H1 (cell line): ENCODE measurements around the gene TUBGCP5. TPM values are rescaled to one million over a fixed set of nuclear protein-coding genes. Genes with fewer than 3 reads are reported as not detected.

Experiments used
- CTCF ChIA-PET: fragments of 300-600 bp; sonication (Branson Sonifier 250); formaldehyde crosslinking; loops from one replicate; lab custom pipeline; 2021; ENCODE audit not compliant: partially characterized antibody; lab: Charles Lee
- POLR2A ChIA-PET: fragments of 300-600 bp; sonication (Branson Sonifier 250); formaldehyde crosslinking; loops from one replicate; lab custom pipeline; 2021; ENCODE audit warnings: inconsistent platforms; ENCODE audit not compliant: partially characterized antibody; lab: Charles Lee
- DNase-seq, 2 experiments: peaks; one replicate each; pipeline versions ENCODE4 v3.0.0 to v3.0.0-alpha.2; 2010 to 2022; ENCODE audit warnings: low spot score in 2 of 2, low read depth in 1 of 2, mixed read lengths in 1 of 2
- FAIRE-seq: peaks from 2 replicates; lab custom pipeline; 2011; peaks lifted over from hg19 to GRCh38; lab: Jason Lieb, UNC
- H2AFZ ChIP-seq: 2 replicates; pipeline ENCODE4 v1.8.1; 2012; ENCODE audit warnings: low read length, inconsistent platforms
- H2AK5ac ChIP-seq: 2 replicates; pipeline ENCODE4 v1.6.1; 2013; ENCODE audit warnings: low read depth, low read length
- H2BK120ac ChIP-seq: replicated peaks from 2 replicates; pipeline ENCODE3; 2013; ENCODE audit warnings: low read depth, low read length, inconsistent platforms
- H2BK12ac ChIP-seq: 2 replicates; pipeline ENCODE4 v1.6.1; 2013; ENCODE audit warnings: low read depth, low read length
- H2BK15ac ChIP-seq: 2 replicates; pipeline ENCODE4 v1.6.1; 2013; ENCODE audit warnings: low read length
- H2BK20ac ChIP-seq: 2 replicates; pipeline ENCODE4 v1.6.1; 2013; ENCODE audit warnings: low read length
- H2BK5ac ChIP-seq: 2 replicates; pipeline ENCODE4 v1.6.1; 2013; ENCODE audit warnings: low read depth, low read length
- H3K14ac ChIP-seq: 2 replicates; pipeline ENCODE4 v1.6.1; 2013; ENCODE audit warnings: inconsistent platforms; ENCODE audit not compliant: insufficient read length
- H3K18ac ChIP-seq: 2 replicates; pipeline ENCODE4 v1.6.1; 2013; ENCODE audit warnings: low read length; ENCODE audit errors: extremely low read depth
- H3K23ac ChIP-seq: 2 replicates; pipeline ENCODE4 v1.6.1; 2013; ENCODE audit warnings: inconsistent platforms; ENCODE audit not compliant: insufficient read length
- H3K23me2 ChIP-seq: 2 replicates; pipeline ENCODE4 v1.6.1; 2013; ENCODE audit warnings: low read depth, low read length
- H3K27ac ChIP-seq: 2 replicates; pipeline ENCODE4 v1.6.1; 2011; ENCODE audit warnings: low read depth, low read length, inconsistent platforms
- H3K27me3 ChIP-seq, 4 experiments: replicated peaks in 1 of 4; 1 replicate in 1 of 4; 2 replicates in 3 of 4; pipeline versions ENCODE4 v1.6.1 to v1.8.1; 2011 to 2013; ENCODE audit warnings: low read length in 3 of 4, mild to moderate bottlenecking in 3 of 4, inconsistent platforms in 2 of 4, mixed read lengths in 2 of 4, moderate library complexity in 1 of 4; ENCODE audit not compliant: control insufficient read depth in 3 of 4, insufficient read depth in 3 of 4; ENCODE audit errors: extremely low read depth in 1 of 4
- H3K36me3 ChIP-seq, 4 experiments: 2 replicates each; pipeline versions ENCODE4 v1.6.1 to v1.8.1; 2011 to 2013; ENCODE audit warnings: mild to moderate bottlenecking in 4 of 4, low read length in 3 of 4, moderate library complexity in 2 of 4, control low read depth in 1 of 4, inconsistent platforms in 1 of 4; ENCODE audit not compliant: insufficient read depth in 4 of 4, control insufficient read depth in 2 of 4
- H3K4ac ChIP-seq: replicated peaks from 2 replicates; pipeline ENCODE3; 2013; ENCODE audit warnings: low read length, low read depth, mixed read lengths, inconsistent platforms; ENCODE audit not compliant: insufficient read length
- H3K4me1 ChIP-seq, 4 experiments: replicated peaks in 1 of 4; 1 replicate in 1 of 4; 2 replicates in 3 of 4; pipeline versions ENCODE4 v1.6.1 to v1.8.1; 2011 to 2013; ENCODE audit warnings: low read length in 3 of 4, inconsistent platforms in 2 of 4, mixed read lengths in 1 of 4; ENCODE audit not compliant: insufficient read depth in 4 of 4, control insufficient read depth in 3 of 4
- H3K4me2 ChIP-seq, 2 experiments: 2 replicates each; pipeline versions ENCODE4 v1.6.1 to v1.8.1; 2011 to 2013; ENCODE audit warnings: low read depth in 2 of 2, low read length in 2 of 2, control low read depth in 1 of 2, inconsistent platforms in 1 of 2, mild to moderate bottlenecking in 1 of 2; ENCODE audit not compliant: insufficient read depth in 1 of 2
- H3K4me3 ChIP-seq, 4 experiments: fragments of 200-600, 300-600 bp in 1 of 4; sonication (generic), shearing (Covaris generic), sonication (Bioruptor Twin) in 1 of 4; 2 replicates each; pipeline versions ENCODE4 v1.5.1 to v1.8.1; 2011 to 2016; ENCODE audit warnings: low read length in 4 of 4, low read depth in 3 of 4, control low read depth in 2 of 4, inconsistent platforms in 2 of 4, mild to moderate bottlenecking in 2 of 4, mixed read lengths in 1 of 4, moderate library complexity in 1 of 4; ENCODE audit not compliant: insufficient read depth in 2 of 4; ENCODE audit errors: extremely low read depth in 1 of 4
- H3K56ac ChIP-seq: replicated peaks from 2 replicates; pipeline ENCODE3; 2013; ENCODE audit warnings: low read depth, mild to moderate bottlenecking, mixed read lengths, low read length, inconsistent platforms; ENCODE audit not compliant: insufficient read length
- H3K79me1 ChIP-seq: 2 replicates; pipeline ENCODE4 v1.6.1; 2013; ENCODE audit warnings: low read depth, low read length, control low read depth
- H3K79me2 ChIP-seq, 2 experiments: 2 replicates each; pipeline versions ENCODE4 v1.6.1 to v1.8.1; 2012 to 2013; ENCODE audit warnings: low read length in 2 of 2, mild to moderate bottlenecking in 2 of 2, inconsistent platforms in 1 of 2; ENCODE audit not compliant: insufficient read depth in 2 of 2, control insufficient read depth in 1 of 2
- H3K9ac ChIP-seq, 4 experiments: replicated peaks in 1 of 4; 1 replicate in 1 of 4; 2 replicates in 3 of 4; pipeline versions ENCODE4 v1.6.1 to v1.8.1; 2011 to 2013; ENCODE audit warnings: low read depth in 3 of 4, low read length in 3 of 4, control low read depth in 2 of 4, mild to moderate bottlenecking in 2 of 4, moderate library complexity in 2 of 4, inconsistent platforms in 1 of 4; ENCODE audit errors: extremely low read depth in 1 of 4
- H3K9me3 ChIP-seq, 2 experiments: 2 replicates each; pipeline versions ENCODE4 v1.6.1 to v1.8.1; 2012 to 2013; ENCODE audit warnings: mild to moderate bottlenecking in 2 of 2, moderate library complexity in 2 of 2, control low read depth in 1 of 2, inconsistent platforms in 1 of 2, low read depth in 1 of 2, low read length in 1 of 2, mixed read lengths in 1 of 2; ENCODE audit not compliant: insufficient read depth in 2 of 2
- H4K20me1 ChIP-seq, 2 experiments: replicated peaks in 1 of 2; 2 replicates each; pipeline versions ENCODE3 to v1.8.1; 2011 to 2013; ENCODE audit warnings: inconsistent platforms in 2 of 2, low read length in 2 of 2, mild to moderate bottlenecking in 1 of 2; ENCODE audit not compliant: insufficient read depth in 2 of 2, control insufficient read depth in 1 of 2
- H4K5ac ChIP-seq: 2 replicates; pipeline ENCODE4 v1.6.1; 2013; ENCODE audit warnings: low read length, low read depth, mixed read lengths, inconsistent platforms; ENCODE audit not compliant: insufficient read length
- H4K8ac ChIP-seq: 2 replicates; pipeline ENCODE4 v1.8.0; 2013; ENCODE audit warnings: mild to moderate bottlenecking, moderate library complexity, low read length, inconsistent platforms; ENCODE audit not compliant: insufficient read depth; ENCODE audit errors: extremely low read depth
- H4K91ac ChIP-seq: replicated peaks from 2 replicates; pipeline ENCODE3; 2013; ENCODE audit warnings: low read length, mixed read lengths, inconsistent platforms; ENCODE audit not compliant: insufficient read length
- ASH2L ChIP-seq: fragments of 200-600, 300-600 bp; sonication (generic); IDR thresholded peaks from one replicate; pipeline ENCODE4 v1.7.1; 2017; ENCODE audit warnings: low read length
- BCL11A ChIP-seq, 2 experiments: IDR thresholded peaks; one replicate each; pipeline ENCODE4 v1.6.1; 2011; ENCODE audit warnings: low read depth in 2 of 2, low read length in 2 of 2, mild to moderate bottlenecking in 2 of 2
- BRCA1 ChIP-seq: IDR thresholded peaks from 2 replicates; pipeline ENCODE4 v1.6.1; 2012; ENCODE audit warnings: low read depth, low read length, improper control_type of control experiment
- CBX8 ChIP-seq: fragments of 300-800, 300-1000 bp; sonication (generic); IDR thresholded peaks from 2 replicates; pipeline ENCODE4 v1.7.1; 2016; ENCODE audit warnings: low read depth, low read length, borderline replicate concordance
- CREB1 ChIP-seq: IDR thresholded peaks from 2 replicates; pipeline ENCODE4 v1.6.1; 2012; ENCODE audit warnings: inconsistent platforms
- FOSL1 ChIP-seq: IDR thresholded peaks from 2 replicates; pipeline ENCODE4 v1.6.1; 2011; ENCODE audit warnings: mild to moderate bottlenecking, low read depth, low read length, moderate library complexity; ENCODE audit not compliant: insufficient read depth
- NRF1 ChIP-seq: IDR thresholded peaks from 2 replicates; pipeline ENCODE4 v1.6.1; 2011; ENCODE audit warnings: mild to moderate bottlenecking, low read depth, low read length, improper control_type of control experiment
- RAD21 ChIP-seq, 2 experiments: IDR thresholded peaks in 1 of 2; conservative IDR thresholded peaks in 1 of 2; 2 replicates each; pipeline ENCODE4 v1.6.1; 2011; ENCODE audit warnings: low read depth in 2 of 2, low read length in 2 of 2, improper control_type of control experiment in 1 of 2, inconsistent platforms in 1 of 2, mild to moderate bottlenecking in 1 of 2, moderate library complexity in 1 of 2
- SIRT6 ChIP-seq: IDR thresholded peaks from one replicate; pipeline ENCODE4 v1.7.1; 2012; ENCODE audit warnings: low read length, inconsistent platforms
- USF2 ChIP-seq: IDR thresholded peaks from 2 replicates; pipeline ENCODE4 v1.6.1; 2011; ENCODE audit warnings: low read length, improper control_type of control experiment
- YY1 ChIP-seq: IDR thresholded peaks from 2 replicates; pipeline ENCODE4 v1.6.1; 2011; ENCODE audit warnings: low read depth, mild to moderate bottlenecking, low read length
- ZNF274 ChIP-seq: IDR thresholded peaks from 2 replicates; pipeline ENCODE4 v1.7.0; 2012; ENCODE audit warnings: low read length, borderline replicate concordance; ENCODE audit errors: extremely low read depth
- WGBS, 2 experiments: shearing (Covaris generic) in 1 of 2; methylation state at CpG; one replicate each; pipeline versions ENCODE4 v1.1.6 to v1.1.7; 2013 to 2015; ENCODE audit warnings: low lambda C conversion rate in 2 of 2, mixed read lengths in 2 of 2, inconsistent platforms in 1 of 2, low coverage in 1 of 2, missing lambda C conversion rate in 1 of 2; ENCODE audit not compliant: insufficient replicate concordance in 2 of 2, insufficient coverage in 1 of 2, insufficient read length in 1 of 2; ENCODE audit errors: extremely low coverage in 1 of 2, missing lambda C conversion rate in 1 of 2; 5-methylcytosine and 5-hydroxymethylcytosine counted together
- polyA plus RNA-seq, 7 experiments: library from polyadenylated mRNA; depleted of rRNA in 3 of 7; stranded (reverse) in 5 of 7; unstranded in 2 of 7; fragments of >200 nt in 5 of 7; fragments of 200-250 nt in 2 of 7; gene quantifications; 1 replicate in 5 of 7; 2 replicates in 1 of 7; 4 replicates in 1 of 7; pipeline versions ENCODE4 v1.2.1 to v1.2.3, GENCODE V29; 2011 to 2013; ENCODE audit warnings: missing spikeins in 2 of 7, mixed read lengths in 2 of 7
- total RNA-seq: library from RNA; stranded (reverse); fragmentation: NEBNext Ultra II Directional; extraction: Animal tissue kit (Norgen Biotek cat#: 25700); gene quantifications from 2 replicates; pipeline ENCODE4 v1.2.1, GENCODE V29; 2021

Gene TUBGCP5
- total and polyA plus RNA-seq, 2 of the 8 experiments (the other 6 are each of a cell fraction or from before 2014, with no cell fraction given), result 6.3 to 12.5 TPM

DNA sequence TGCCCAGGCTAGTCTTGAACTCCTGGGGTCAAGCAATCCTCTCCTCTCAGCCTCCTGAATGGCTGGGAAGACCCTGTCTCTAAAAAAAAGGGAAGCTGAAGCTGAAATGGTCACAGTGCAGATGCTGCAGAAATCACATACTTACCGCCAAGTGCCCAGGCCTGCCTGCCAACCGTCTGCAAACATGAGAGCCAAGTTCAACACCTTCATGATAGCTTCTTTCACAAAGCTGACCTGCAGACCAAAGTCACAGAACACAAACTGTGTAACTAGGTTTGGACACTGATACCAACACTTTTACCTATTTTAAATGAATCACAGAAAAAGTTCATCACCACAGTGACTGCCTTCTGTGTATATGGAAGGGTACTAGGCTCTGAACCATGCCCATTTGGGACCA, 36.4 kb downstream of the TUBGCP5 start:
- no peaks in the 10 kb centered on the region for H3K23me2 ChIP-seq
- TF ChIP-seq ZNF274 (no peak), BCL11A (IDR thresholded peaks at IDR 0.05; ENCODE audit: low read depth in 2 of 2, low read length in 2 of 2) (no peak), CBX8 (no peak), SIRT6 (no peak), FOSL1 (no peak), USF2 (no peak), BRCA1 (no peak), RAD21 (IDR thresholded peaks at IDR 0.05 in 1 of 2, conservative IDR thresholded peaks at IDR 0.05 in 1 of 2; ENCODE audit: low read depth in 2 of 2, low read length in 2 of 2) (no peak), CREB1 (no peak), ASH2L (no peak), NRF1 (no peak), YY1 (no peak)
- TF ChIP-seq, all 59 proteins: peak for 0
- Histone ChIP-seq H3K4me2 (no peak overlapping the region), H4K91ac (no peak overlapping the region), H3K27me3 (no peaks in the 10 kb centered on the region), H3K79me2 (no peaks in the 10 kb centered on the region), H2BK5ac (no peak overlapping the region), H4K5ac (no peak overlapping the region), H3K9ac (no peak overlapping the region), H2BK15ac (no peak overlapping the region), H2BK12ac (no peak overlapping the region), H3K36me3 (peaks cover 4 to 24% (median 10%) of the 10 kb centered on the region in 4 experiments; a peak in 6 of 8 replicates), H3K14ac (no peak overlapping the region), H3K9me3 (no peaks in the 10 kb centered on the region), H3K27ac (no peak overlapping the region), H3K23ac (no peak overlapping the region), H3K79me1 (no peaks in the 10 kb centered on the region), H2BK120ac (no peak overlapping the region), H3K18ac (no peak overlapping the region), H2AFZ (no peak overlapping the region), H2BK20ac (no peak overlapping the region), H4K20me1 (no peaks in the 10 kb centered on the region), H3K4me1 (no peaks in the 10 kb centered on the region), H4K8ac (no peak overlapping the region), H3K4me3 (no peak overlapping the region), H3K56ac (no peak overlapping the region), H2AK5ac (no peak overlapping the region), H3K4ac (no peak overlapping the region)
- 91% methylated on average over 2 of the region's 2 CpGs; no CpG with 5 or more reads in 1 of the 2 experiments for WGBS, 2 experiments
- FAIRE-seq (no peak), DNase-seq (no peak)
- POLR2A ChIA-PET, result interaction anchor here (1.7 kb wide), 1 partner anchor 11 kb away, joined by 5 read pairs; no protein-coding TSS in a partner anchor
- CTCF ChIA-PET, result interaction anchor here (0.6 to 3.3 kb wide), 2 partner anchors 9 to 34 kb away, joined by 3 to 14 read pairs; no protein-coding TSS in a partner anchor
